GM19025 (cell line): Measurements from ENCODE around the gene RNLS.

ENCODE experiments used
- ATAC-seq: cut with Tn5 transposase; IDR thresholded peaks from one replicate; pipeline ENCODE4 v1.9.1; 2021; ENCODE audit warnings: mild to moderate bottlenecking, low read depth, moderate library complexity; ENCODE audit not compliant: unreplicated experiment

RNLS gene

GRCh38 chr10:88401671-88402347, 181.3 kb downstream of the RNLS start:
- ATAC-seq, result no peak

GRCh38 chr10:88399240-88399639, 183.9 kb downstream of the RNLS start:
- no peak for ATAC-seq

DNA sequence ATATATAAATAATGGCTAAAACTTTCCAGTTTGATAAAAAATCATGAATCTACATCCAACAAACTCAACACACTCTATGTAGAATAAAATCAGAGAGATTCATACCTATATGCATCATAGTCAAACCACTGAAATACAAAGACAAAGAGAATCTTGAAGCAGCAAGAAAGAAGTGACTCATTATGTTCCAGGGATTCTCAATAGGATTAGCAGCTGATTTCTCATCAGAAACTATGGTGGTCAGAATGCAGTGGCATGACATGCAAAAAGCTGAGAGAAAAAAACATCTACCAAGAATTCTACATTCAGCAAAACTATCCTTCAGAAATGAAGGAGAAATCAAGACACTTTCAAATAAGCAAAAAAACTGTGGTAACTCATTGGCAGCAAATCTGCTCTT, 187.4 kb downstream of the RNLS start:
- ATAC-seq, result no peak

GRCh38 chr10:88392222-88392621, 190.9 kb downstream of the RNLS start:
- peak; percentile 81 for ATAC-seq

DNA sequence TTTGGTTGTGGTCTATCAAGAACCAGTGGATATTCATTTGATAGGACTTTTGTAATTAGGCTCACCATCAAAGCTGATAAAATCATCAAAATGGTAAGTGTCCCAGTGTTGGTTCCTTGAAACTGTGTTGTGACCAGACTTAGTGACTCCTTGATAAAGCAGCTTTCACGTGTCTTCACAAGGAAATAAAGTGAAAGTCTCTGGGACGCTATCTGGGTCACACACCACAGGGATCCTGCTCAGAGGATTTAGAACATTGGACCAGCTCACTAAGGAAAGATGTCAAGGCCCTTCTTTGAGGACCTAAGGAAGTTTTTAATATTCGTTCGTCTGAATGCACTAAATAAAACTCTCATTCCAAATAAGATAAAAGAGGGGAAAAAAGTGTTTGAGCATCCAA, 193.1 kb downstream of the RNLS start:
- no peak for ATAC-seq

- no peak for ATAC-seq
Measured at GRCh38 chr10:88389456-88389855, 193.7 kb downstream of the RNLS start.

DNA sequence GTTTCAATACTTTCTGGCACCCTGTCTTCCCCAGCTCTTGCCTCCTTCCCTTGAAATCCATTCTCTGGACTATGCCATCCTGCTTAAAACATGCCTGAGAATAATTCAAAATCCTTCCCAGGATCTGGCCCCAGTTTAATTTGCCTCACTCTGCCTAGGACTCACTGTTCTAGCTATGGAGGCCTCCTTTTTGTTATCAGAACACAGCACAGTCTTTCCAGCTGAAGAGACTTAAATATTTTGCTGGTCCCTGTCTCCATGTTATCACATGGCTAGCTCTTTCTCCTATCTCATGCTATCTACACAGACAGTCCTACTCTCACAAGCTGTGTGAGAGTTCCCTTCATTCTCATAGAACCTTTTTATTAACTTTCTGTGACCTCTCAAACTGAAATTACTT, 194.8 kb downstream of the RNLS start:
- ATAC-seq, result no peak

- ATAC-seq, result no peak
Measured at GRCh38 chr10:88386821-88387773, 196.0 kb downstream of the RNLS start.

DNA sequence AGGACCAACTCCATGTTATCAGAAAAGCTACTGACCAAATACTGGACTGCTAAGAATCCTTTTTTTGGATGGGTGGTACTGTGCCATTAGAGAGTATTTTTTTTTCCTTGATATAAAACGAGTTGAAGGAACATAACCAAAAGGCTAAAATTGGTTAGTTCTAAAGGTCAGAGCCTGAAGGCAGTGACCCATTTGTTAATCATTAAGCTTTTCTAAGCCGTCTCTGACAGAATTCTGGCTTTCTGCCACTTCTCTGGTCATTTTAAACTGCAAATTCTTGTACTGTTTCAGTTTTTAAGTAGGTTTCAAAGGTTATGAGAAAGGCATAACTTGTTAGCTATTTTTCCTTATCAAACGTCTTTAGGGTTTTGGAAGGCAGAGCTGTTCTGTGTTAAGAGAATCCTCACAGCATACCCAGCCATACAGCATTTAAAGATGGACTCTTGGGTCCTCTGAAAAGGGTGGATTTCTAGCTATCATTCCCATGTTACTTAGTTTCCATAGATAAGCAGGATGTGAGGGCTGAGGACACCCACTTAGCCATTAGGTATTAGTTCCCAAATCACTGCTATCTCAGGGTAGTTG, 196.8 kb downstream of the RNLS start:
- peak; percentile 39 for ATAC-seq

DNA sequence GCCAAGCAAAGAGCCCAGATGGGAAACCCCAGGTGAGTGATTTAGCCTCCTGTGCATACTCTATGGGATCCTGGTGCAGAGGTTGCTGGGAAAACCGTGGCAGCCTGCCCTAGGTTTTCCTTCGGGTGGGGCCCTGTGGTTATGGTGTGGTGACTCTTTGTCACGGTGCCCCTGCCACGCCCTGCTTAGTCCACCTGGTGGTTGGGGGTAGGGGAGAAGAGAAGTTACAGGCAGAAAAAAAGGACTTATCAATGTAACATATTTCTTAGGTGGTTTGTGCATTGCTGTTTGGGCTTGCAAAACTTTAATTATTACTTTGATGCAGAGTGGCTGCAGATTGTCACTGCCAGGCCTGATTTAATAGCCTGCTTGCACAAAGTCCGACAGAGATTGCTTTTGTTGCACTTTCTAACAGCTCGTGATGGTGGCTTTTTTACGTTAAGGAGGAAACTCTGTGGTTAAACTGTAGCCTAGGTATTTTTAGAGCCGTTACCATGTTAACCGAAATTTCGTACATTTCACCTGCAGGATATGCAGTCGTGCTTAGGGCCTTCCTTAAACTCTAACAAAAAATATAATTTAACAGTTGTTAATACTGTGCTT, 197.4 kb downstream of the RNLS start:
- peak; percentile 77 for ATAC-seq

DNA sequence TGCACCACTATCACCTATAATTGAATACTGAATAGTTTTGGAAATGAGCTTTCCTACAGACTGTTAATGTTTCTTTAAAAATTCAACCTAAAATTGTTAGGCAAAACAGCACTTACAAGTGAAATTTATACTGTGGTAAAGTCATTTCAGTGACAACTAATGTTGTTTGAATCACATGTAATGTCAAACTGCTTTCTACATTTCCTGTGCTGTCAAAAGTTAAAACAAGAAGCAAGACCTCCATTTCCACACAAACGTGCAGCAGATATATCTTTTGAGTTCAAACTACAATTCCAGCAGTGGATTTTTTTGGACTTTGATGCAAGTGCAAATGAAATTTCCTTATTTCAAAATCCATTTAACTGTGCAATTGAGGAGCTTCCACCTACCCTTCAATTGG, 199.8 kb downstream of the RNLS start:
- no peak for ATAC-seq

DNA sequence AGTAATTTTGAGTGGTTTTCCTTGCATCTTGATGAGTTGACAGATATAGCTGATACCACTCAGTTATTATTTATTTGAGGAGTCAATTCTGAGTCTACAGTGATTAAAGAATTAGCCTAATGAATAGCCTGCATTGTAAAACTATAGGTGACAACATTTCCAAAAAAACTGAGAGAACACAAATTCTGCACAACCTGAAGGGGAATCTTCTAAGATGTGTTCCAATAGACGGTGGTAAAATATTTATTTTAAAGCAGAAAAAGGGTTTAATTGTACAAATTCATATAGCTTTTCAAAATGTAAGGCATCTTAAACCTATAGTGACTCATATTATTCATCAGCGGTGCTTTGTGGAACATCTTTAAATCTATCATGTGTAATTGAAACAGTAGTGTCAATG, 200.4 kb downstream of the RNLS start:
- ATAC-seq, result no peak

DNA sequence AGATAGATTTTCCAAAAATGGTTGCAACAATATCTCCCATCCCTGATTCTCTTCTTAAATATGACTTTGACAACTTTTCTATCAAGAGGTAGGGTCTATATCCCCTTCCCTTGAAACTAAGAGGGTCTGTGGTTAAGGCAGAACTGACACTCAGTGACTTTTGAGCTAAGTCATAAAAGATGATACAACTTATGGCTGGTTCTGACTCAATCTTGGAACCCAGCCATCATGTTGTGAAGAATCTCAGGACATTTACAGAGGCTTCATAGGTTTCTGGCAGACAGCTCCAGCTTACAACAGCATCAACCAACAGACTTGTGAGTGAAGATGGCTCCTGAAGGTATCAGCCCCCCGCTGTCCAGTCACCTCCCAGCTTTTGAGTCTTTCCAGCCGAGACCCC, 203.5 kb downstream of the RNLS start:
- ATAC-seq, result no peak

DNA sequence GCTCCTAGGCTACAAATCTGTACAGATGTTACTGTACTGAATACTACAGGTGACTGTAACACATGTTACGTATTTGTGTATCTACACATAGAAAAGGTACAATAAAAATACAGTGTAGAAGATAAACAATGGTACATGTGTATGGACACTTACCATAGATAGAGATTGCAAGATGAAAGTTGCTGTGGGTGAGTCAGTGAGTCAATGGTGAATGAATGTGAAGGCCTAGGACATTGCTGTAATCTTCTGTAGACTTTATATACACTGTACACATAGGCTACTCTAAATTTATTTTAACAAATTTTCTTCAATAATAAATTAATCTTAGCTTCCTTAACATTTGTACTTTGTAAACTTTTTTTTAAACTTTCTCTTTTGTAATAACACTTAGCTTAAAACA, 205.6 kb downstream of the RNLS start:
- no peak for ATAC-seq

- ATAC-seq, result no peak
Measured at GRCh38 chr10:88374392-88375175, 208.5 kb downstream of the RNLS start.

GRCh38 chr10:88372881-88373592, 210.1 kb downstream of the RNLS start:
- ATAC-seq, result no peak

DNA sequence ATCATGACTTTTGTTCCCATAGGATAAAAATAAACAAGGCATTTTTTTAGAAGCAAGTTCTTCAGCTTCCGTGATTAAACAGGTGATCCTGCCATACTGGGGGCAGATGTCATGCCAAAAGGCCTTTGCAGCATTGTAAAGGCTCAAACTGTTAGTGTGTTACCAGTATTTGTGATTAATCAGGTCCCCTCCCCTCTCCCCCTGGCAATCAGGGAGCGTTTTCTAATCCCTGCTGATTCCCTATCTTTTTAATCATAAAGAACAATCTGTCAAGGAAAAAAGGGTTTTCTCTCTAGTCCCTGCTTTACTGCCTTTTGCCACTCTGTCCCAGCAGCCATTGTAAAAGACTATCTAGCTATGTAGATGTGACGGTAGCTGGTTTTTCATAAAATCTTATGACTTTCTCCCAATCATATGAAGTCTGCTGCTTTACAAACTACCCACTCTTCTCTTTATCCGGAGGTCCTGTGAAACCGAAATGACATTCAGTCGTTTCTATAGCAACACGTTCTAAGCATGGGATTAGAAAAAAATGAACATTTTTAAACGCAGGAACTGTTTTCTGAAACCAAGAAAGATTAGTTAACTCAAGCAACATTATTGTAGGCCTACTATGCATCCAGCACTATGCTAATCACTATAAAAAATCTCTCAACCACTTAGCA, 210.9 kb downstream of the RNLS start:
- ATAC-seq, result no peak

DNA sequence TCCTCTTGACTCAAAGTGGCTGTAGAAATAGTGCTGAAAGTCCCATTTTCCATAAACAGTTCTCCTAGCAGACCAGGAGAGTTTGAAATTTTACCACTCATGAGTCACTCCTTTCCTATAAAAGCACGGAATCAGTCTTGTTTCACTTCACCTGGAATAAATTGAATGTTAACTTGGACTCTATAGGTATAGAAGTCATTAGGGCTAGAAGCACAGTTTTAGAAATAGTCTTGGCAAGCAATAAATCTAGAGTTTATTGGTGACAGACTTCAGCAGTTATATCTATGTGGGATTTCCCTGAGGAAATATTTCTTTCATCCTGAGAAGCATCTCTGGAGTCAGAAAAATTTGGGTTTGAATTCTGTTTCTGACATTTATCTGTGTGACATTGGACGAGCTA, 212.4 kb downstream of the RNLS start:
- no peak for ATAC-seq

- no peak for ATAC-seq
Measured at GRCh38 chr10:88366772-88367171, 216.3 kb downstream of the RNLS start.
